BJ (cell line): ENCODE results near the gene HES2. TPM values are rescaled to one million over a fixed set of nuclear protein-coding genes. Genes with fewer than 3 reads are reported as not detected.

Experiments used
- CTCF ChIA-PET: fragments of 350-600 bp; formaldehyde crosslinking; extraction: SDS; loops from one replicate; lab custom pipeline; 2021; ENCODE audit warnings: antibody characterized with exemption, inconsistent platforms; lab: Yijun Ruan, JAX
- POLR2A ChIA-PET: fragments of 300-600 bp; sonication (Branson Sonifier 250); formaldehyde crosslinking; extraction: SDS; loops from one replicate; lab custom pipeline; 2021; ENCODE audit warnings: antibody characterized with exemption; lab: Charles Lee
- DNase-seq: peaks from one replicate; pipeline ENCODE4 v3.0.0-alpha.2; 2011; ENCODE audit warnings: low read depth
- H3K27me3 ChIP-seq: 2 replicates; pipeline ENCODE4 v1.6.0; 2011; ENCODE audit warnings: low read length; ENCODE audit not compliant: control insufficient read depth, insufficient read depth
- H3K36me3 ChIP-seq: 2 replicates; pipeline ENCODE4 v1.5.1; 2011; ENCODE audit warnings: low read length; ENCODE audit not compliant: control insufficient read depth, insufficient read depth
- H3K4me3 ChIP-seq: 2 replicates; pipeline ENCODE4 v1.5.1; 2011; ENCODE audit warnings: low read depth, mild to moderate bottlenecking, control low read depth, low read length
- CTCF ChIP-seq: IDR thresholded peaks from 2 replicates; pipeline ENCODE4 v1.5.1; 2011; ENCODE audit warnings: low read depth, mild to moderate bottlenecking, control low read depth, inconsistent platforms, low read length, moderate library complexity; ENCODE audit not compliant: insufficient read depth
- polyA plus RNA-seq: library from polyadenylated mRNA; depleted of rRNA; stranded (reverse); fragments of >200 nt; gene quantifications from 2 replicates; pipeline ENCODE4 v1.2.3, GENCODE V29; 2011

The HES2 gene
- polyA plus RNA-seq, 1 experiment: not detected

GRCh38 chr1:6385488-6386191, 34.1 kb downstream of the HES2 start:
- no peak for TF ChIP-seq CTCF
- no peak for DNase-seq
- Histone ChIP-seq H3K4me3 (no peak overlapping the region), H3K36me3 (no peaks in the 10 kb centered on the region), H3K27me3 (no peaks in the 10 kb centered on the region)
- CTCF ChIA-PET: interaction anchor here (0.7 to 2.0 kb wide), 6 partner anchors 9 to 52 kb away, joined by 3 to 10 read pairs (median 3); no protein-coding TSS in a partner anchor
- POLR2A ChIA-PET: interaction anchor here (0.6 kb wide), 1 partner anchor 21 kb away, joined by 18 read pairs; no protein-coding TSS in a partner anchor

GRCh38 chr1:6384962-6385361, 34.8 kb downstream of the HES2 start:
- ChIA-PET CTCF (interaction anchor here (1.1 to 2.0 kb wide), 6 partner anchors 11 to 53 kb away, joined by 3 to 10 read pairs (median 4); no protein-coding TSS in a partner anchor), POLR2A (no interaction called here)
- H3K36me3 ChIP-seq: no peaks in the 10 kb centered on the region
- H3K27me3 ChIP-seq: no peaks in the 10 kb centered on the region
- no peak for DNase-seq
- H3K4me3 ChIP-seq: no peak overlapping the region
- no peak for TF ChIP-seq CTCF

- ChIA-PET POLR2A (no interaction called here), CTCF (interaction anchor here (0.8 to 2.0 kb wide), 6 partner anchors 8 to 54 kb away, joined by 3 to 10 read pairs (median 4); no protein-coding TSS in a partner anchor)
- TF ChIP-seq CTCF: no peak
- no peak for DNase-seq
- no peak overlapping the region for H3K4me3 ChIP-seq
- H3K36me3 ChIP-seq: no peaks in the 10 kb centered on the region
- H3K27me3 ChIP-seq: no peaks in the 10 kb centered on the region
Observed at GRCh38 chr1:6384135-6384534, 35.6 kb downstream of the HES2 start.

GRCh38 chr1:6380037-6380436, 39.7 kb downstream of the HES2 start:
- Histone ChIP-seq H3K36me3 (no peaks in the 10 kb centered on the region), H3K27me3 (no peaks in the 10 kb centered on the region), H3K4me3 (no peak overlapping the region)
- TF ChIP-seq CTCF: no peak
- no peak for DNase-seq
- POLR2A ChIA-PET: no interaction called here
- CTCF ChIA-PET: no interaction called here

GRCh38 chr1:6378096-6378746, 41.5 kb downstream of the HES2 start:
- DNase-seq: no peak
- ChIA-PET CTCF (interaction anchor here (2.0 kb wide), 1 partner anchor 15 kb away, joined by 9 read pairs; no protein-coding TSS in a partner anchor), POLR2A (no interaction called here)
- Histone ChIP-seq H3K36me3 (no peaks in the 10 kb centered on the region), H3K27me3 (no peaks in the 10 kb centered on the region), H3K4me3 (no peak overlapping the region)
- TF ChIP-seq CTCF: peak; percentile 19; the same call in 1 of the 2 replicates
